ENCODE measurements around the gene SUN2. TPM values are rescaled to one million over a fixed set of nuclear protein-coding genes. Genes with fewer than 3 reads are reported as not detected.

Gene SUN2
- total and polyA plus RNA-seq, 2 of the 8 experiments (the other 6 are each of a cell fraction or from before 2014, with no cell fraction given) = 5.1 to 10.5 TPM

- no peak overlapping the region for H2BK15ac ChIP-seq (ENCODE audit: low read length)
- ChIA-PET POLR2A (ENCODE audit: partially characterized antibody) (interaction anchor here (0.5 to 1.4 kb wide), 4 partner anchors 11 to 37 kb away, joined by 3 to 4 read pairs (median 4); no protein-coding TSS in a partner anchor), CTCF (ENCODE audit: partially characterized antibody) (interaction anchor here (0.6 to 6.9 kb wide), 3 partner anchors 15 to 343 kb away, joined by 3 to 75 read pairs (median 3); no protein-coding TSS in a partner anchor)
- H3K79me1 ChIP-seq (ENCODE audit: low read depth, low read length) = peaks cover 2% of the 10 kb centered on the region; the same call in 1 of the 2 replicates
- H3K4ac ChIP-seq (replicated peaks; ENCODE audit: insufficient read length, low read depth, low read length) = no peak overlapping the region
- H3K18ac ChIP-seq (ENCODE audit: extremely low read depth, low read length) = no peak overlapping the region
- H2BK120ac ChIP-seq (replicated peaks; ENCODE audit: low read depth, low read length) = no peak overlapping the region
- no peaks in the 10 kb centered on the region for H3K79me2 ChIP-seq (ENCODE audit: control insufficient read depth in 1 of 2, insufficient read depth in 2 of 2, low read length in 2 of 2)
- no peak overlapping the region for H3K27ac ChIP-seq (ENCODE audit: low read depth, low read length)
- no peak overlapping the region for H3K14ac ChIP-seq (ENCODE audit: insufficient read length)
- no peak overlapping the region for H3K4me2 ChIP-seq (ENCODE audit: insufficient read depth in 1 of 2, low read depth in 2 of 2, low read length in 2 of 2)
- no peaks in the 10 kb centered on the region for H3K9me3 ChIP-seq (ENCODE audit: insufficient read depth in 2 of 2, low read depth in 1 of 2, low read length in 1 of 2)
- no peak for TF ChIP-seq NRF1 (IDR thresholded peaks at IDR 0.05; ENCODE audit: low read depth, low read length)
- TF ChIP-seq SRF (IDR thresholded peaks at IDR 0.05; ENCODE audit: low read depth, low read length) = no peak
- no peak for TF ChIP-seq ASH2L (IDR thresholded peaks at IDR 0.05; ENCODE audit: low read length)
- TF ChIP-seq KDM5A (IDR thresholded peaks at IDR 0.05; ENCODE audit: low read length) = no peak
- TF ChIP-seq CTBP2 (IDR thresholded peaks at IDR 0.05; ENCODE audit: borderline replicate concordance, insufficient read depth, insufficient read length, low read length) = no peak
- TF ChIP-seq BCL11A (IDR thresholded peaks at IDR 0.05; ENCODE audit: low read depth in 2 of 2, low read length in 2 of 2) = no peak
- no peak for TF ChIP-seq CBX5 (IDR thresholded peaks at IDR 0.05; ENCODE audit: low read depth, low read length)
- no peaks in the 10 kb centered on the region; a peak in 1 of 7 replicates for H3K27me3 ChIP-seq (replicated peaks in 1 of 4; ENCODE audit: control insufficient read depth in 3 of 4, extremely low read depth in 1 of 4, insufficient read depth in 3 of 4, low read length in 3 of 4)
- H2BK20ac ChIP-seq (ENCODE audit: low read length) = no peak overlapping the region
- no peak overlapping the region for H4K8ac ChIP-seq (ENCODE audit: extremely low read depth, insufficient read depth, low read length)
- H3K9ac ChIP-seq (replicated peaks in 1 of 4; ENCODE audit: extremely low read depth in 1 of 4, low read depth in 3 of 4, low read length in 3 of 4) = no peak overlapping the region
- H2BK12ac ChIP-seq (ENCODE audit: low read depth, low read length) = no peak overlapping the region
- H3K23me2 ChIP-seq (ENCODE audit: low read depth, low read length) = no peaks in the 10 kb centered on the region
- H4K91ac ChIP-seq (replicated peaks; ENCODE audit: insufficient read length, low read length) = no peak overlapping the region
- no peaks in the 10 kb centered on the region for H3K36me3 ChIP-seq (ENCODE audit: control insufficient read depth in 2 of 4, insufficient read depth in 4 of 4, low read length in 3 of 4)
- no peak overlapping the region for H3K4me3 ChIP-seq (ENCODE audit: extremely low read depth in 1 of 4, insufficient read depth in 2 of 4, low read depth in 3 of 4, low read length in 4 of 4)
- H2BK5ac ChIP-seq (ENCODE audit: low read depth, low read length) = no peak overlapping the region
- WGBS, 2 experiments (ENCODE audit: extremely low coverage in 1 of 2, insufficient coverage in 1 of 2, insufficient read length in 1 of 2, insufficient replicate concordance in 2 of 2, low coverage in 1 of 2, low lambda C conversion rate in 2 of 2, missing lambda C conversion rate in 1 of 2) = 83% methylated on average over 10 of the region's 14 CpGs; no CpG with 5 or more reads in 1 of the 2 experiments
- no peak overlapping the region for H2AK5ac ChIP-seq (ENCODE audit: low read depth, low read length)
- H4K5ac ChIP-seq (ENCODE audit: insufficient read length, low read depth, low read length) = no peak overlapping the region
- H3K56ac ChIP-seq (replicated peaks; ENCODE audit: insufficient read length, low read depth, low read length) = no peak overlapping the region
- H4K20me1 ChIP-seq (replicated peaks in 1 of 2; ENCODE audit: control insufficient read depth in 1 of 2, insufficient read depth in 2 of 2, low read length in 2 of 2) = peaks cover 0 to 3% of the 10 kb centered on the region in 2 experiments
- FAIRE-seq (no peak), DNase-seq (ENCODE audit: low read depth in 1 of 2, low spot score in 2 of 2) (no peak)
- no peak overlapping the region for H3K23ac ChIP-seq (ENCODE audit: insufficient read length)
- H2AFZ ChIP-seq (ENCODE audit: low read length) = no peak overlapping the region
- peaks cover 0 to 4% (median 1%) of the 10 kb centered on the region in 4 experiments; a peak in 2 of 7 replicates for H3K4me1 ChIP-seq (replicated peaks in 1 of 4; ENCODE audit: control insufficient read depth in 3 of 4, insufficient read depth in 4 of 4, low read length in 3 of 4)
Observed at GRCh38 chr22:38783095-38783615, 27.4 kb upstream of the SUN2 start.
